GM10266 (cell line): ENCODE data around the gene MEOX2.

Source experiments
- DNase-seq: peaks from one replicate; pipeline ENCODE4 v3.0.0; 2012; ENCODE audit errors: extremely low spot score
- TF ChIP-seq, protein P1 (sequence below): IDR thresholded peaks from 2 replicates; pipeline ENCODE4 v1.5.1; 2012; ENCODE audit warnings: mild to moderate bottlenecking, low read depth; ENCODE audit not compliant: control insufficient read depth, insufficient read depth; ENCODE audit errors: missing control alignments

MEOX2 gene

GRCh38 chr7:15567036-15567435, 119.4 kb downstream of the MEOX2 start:
- TF ChIP-seq, protein P1, sequence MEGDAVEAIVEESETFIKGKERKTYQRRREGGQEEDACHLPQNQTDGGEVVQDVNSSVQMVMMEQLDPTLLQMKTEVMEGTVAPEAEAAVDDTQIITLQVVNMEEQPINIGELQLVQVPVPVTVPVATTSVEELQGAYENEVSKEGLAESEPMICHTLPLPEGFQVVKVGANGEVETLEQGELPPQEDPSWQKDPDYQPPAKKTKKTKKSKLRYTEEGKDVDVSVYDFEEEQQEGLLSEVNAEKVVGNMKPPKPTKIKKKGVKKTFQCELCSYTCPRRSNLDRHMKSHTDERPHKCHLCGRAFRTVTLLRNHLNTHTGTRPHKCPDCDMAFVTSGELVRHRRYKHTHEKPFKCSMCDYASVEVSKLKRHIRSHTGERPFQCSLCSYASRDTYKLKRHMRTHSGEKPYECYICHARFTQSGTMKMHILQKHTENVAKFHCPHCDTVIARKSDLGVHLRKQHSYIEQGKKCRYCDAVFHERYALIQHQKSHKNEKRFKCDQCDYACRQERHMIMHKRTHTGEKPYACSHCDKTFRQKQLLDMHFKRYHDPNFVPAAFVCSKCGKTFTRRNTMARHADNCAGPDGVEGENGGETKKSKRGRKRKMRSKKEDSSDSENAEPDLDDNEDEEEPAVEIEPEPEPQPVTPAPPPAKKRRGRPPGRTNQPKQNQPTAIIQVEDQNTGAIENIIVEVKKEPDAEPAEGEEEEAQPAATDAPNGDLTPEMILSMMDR = no peak
- DNase-seq = no peak

- DNase-seq = no peak
- TF ChIP-seq, protein P1 = no peak
Observed at GRCh38 chr7:15566476-15566875, 120.0 kb downstream of the MEOX2 start.

DNA sequence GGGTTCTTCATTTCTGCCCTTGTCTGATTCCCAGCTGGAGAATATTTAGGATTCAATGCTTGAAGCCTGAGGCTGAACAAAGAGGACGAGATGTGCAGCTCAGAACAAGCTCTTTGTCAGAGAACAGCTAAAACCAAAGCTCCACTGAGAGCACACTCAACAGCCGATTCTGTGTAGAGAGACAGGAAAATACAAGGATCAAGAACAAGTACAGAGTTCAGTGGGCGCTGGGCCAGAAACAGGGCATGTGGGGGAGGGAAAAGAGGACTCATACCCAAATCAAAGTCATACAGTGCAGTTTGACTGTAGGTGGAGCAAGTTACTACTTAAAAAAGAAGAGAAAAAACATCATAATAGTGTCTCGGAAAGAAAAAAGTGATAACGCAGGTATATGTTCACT, 124.6 kb downstream of the MEOX2 start, which contains the start of gene AGMO:
AGMO (minus strand) TSS at position 181 of the 400 bp plus-strand sequence.
- TF ChIP-seq, protein P1 = no peak
- DNase-seq = no peak
